ENCODE measurements around the gene AZIN2. TPM values are rescaled to one million over a fixed set of nuclear protein-coding genes. Genes with fewer than 3 reads are reported as not detected.

Gene AZIN2
- total RNA-seq, 1 experiment from 2014 or later, result 0.39 TPM

DNA sequence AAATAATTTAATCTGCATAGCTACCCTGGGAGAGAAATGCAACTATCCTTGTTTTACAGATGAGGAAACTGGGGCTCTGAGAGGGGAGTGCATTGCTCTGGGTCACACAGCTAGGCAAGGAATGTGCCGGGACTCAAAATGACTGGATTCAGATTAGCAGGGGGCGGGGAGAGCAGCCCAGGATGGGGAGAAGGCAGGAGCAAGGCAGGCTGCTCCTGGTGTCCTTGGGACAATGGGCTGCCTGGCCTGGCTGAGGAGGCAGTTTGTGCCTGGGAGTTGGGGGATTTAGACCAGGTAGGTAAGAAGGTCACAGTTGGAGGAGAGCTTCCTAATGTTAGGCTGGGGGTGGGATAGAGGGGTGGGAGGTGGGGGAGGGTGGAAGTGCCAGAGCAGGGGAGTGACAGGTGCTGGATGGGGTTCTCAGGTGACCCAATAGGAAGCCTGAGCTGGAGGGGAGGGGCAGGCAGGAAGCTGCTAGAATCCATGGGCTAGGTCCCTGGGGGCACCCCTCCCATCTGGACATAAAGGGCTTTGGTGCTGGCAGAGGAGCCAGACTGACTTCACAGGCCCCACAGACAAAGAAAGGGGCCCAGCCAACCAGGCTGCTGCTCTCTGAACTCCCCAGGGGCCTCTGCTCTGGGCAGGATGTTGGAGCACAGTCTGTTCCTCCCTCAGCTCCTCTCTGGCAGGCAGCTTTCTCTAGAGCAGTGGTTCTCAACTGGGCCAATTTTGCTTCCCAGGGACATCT is 71.9 kb downstream of the AZIN2 start:
- no peak overlapping the region for H3K56ac ChIP-seq (ENCODE audit: insufficient read length, low read depth, low read length)
- Mint-ChIP-seq H3K4me1 (peaks cover 46 to 50% of the 10 kb centered on the region in 2 experiments), H3K27me3 (ENCODE audit: low read depth) (no peaks in the 10 kb centered on the region; the same call in 1 of the 2 replicates), H3K27ac (peak overlapping the region; percentile 95 to 98 (median 97)), H3K9me3 (no peaks in the 10 kb centered on the region), H3K36me3 (ENCODE audit: insufficient read depth in 1 of 3, low read depth in 3 of 3) (peaks cover 0 to 18% (median 10%) of the 10 kb centered on the region in 3 experiments; a peak in 5 of 7 replicates), H3K4me3 (peak overlapping the region; percentile 4 to 67; a peak in 2 of 5 replicates)
- no peak overlapping the region for H3K4me2 ChIP-seq (ENCODE audit: insufficient read depth, insufficient read length, low read length)
- H2BK5ac ChIP-seq (ENCODE audit: insufficient read length, low read length), result no peak overlapping the region
- H3T11ph ChIP-seq (ENCODE audit: low read length), result no peak overlapping the region
- no peak overlapping the region for H2BK120ac ChIP-seq (ENCODE audit: low read depth, low read length, poor library complexity, severe bottlenecking)
- H2BK15ac ChIP-seq (ENCODE audit: low read depth, low read length), result no peak overlapping the region
- peak overlapping the region; percentile 16 for H3K27ac ChIP-seq (ENCODE audit: insufficient read length, low read depth, low read length)
- H4K20me1 ChIP-seq (ENCODE audit: control insufficient read depth, insufficient read depth, insufficient read length), result no peaks in the 10 kb centered on the region
- H3K23me2 ChIP-seq (ENCODE audit: insufficient read length, low read depth, low read length, poor library complexity, severe bottlenecking), result no peaks in the 10 kb centered on the region
- peak overlapping the region; percentile 85 for H2BK20ac ChIP-seq (ENCODE audit: low read depth, low read length, poor library complexity, severe bottlenecking)
- no peaks in the 10 kb centered on the region for H3K79me2 ChIP-seq (ENCODE audit: insufficient read depth, low read length)
- no peak overlapping the region for H3K18ac ChIP-seq (ENCODE audit: insufficient read length, low read depth, low read length)
- no peak overlapping the region for H3K9ac ChIP-seq (ENCODE audit: extremely low read depth, insufficient read length, low read length)
- no peak overlapping the region for H3K4ac ChIP-seq (ENCODE audit: low read depth, low read length)
- H4K5ac ChIP-seq (ENCODE audit: insufficient read length, low read depth, low read length), result no peak overlapping the region
- H3K4me1 ChIP-seq (ENCODE audit: insufficient read depth, low read length), result peaks cover 9% of the 10 kb centered on the region; the same call in 1 of the 2 replicates
- peak; percentile 96 for DNase-seq
- no peak overlapping the region for H3K14ac ChIP-seq (ENCODE audit: insufficient read depth, low read length)
- no peak overlapping the region for H2BK12ac ChIP-seq (ENCODE audit: insufficient read length, low read depth, low read length)
- no CpG with 5 or more reads among the region's 2 CpGs for WGBS (ENCODE audit: extremely low coverage, insufficient read length, low lambda C conversion rate)
- no peak overlapping the region for H2AK5ac ChIP-seq (ENCODE audit: insufficient read length, low read length)
- no peaks in the 10 kb centered on the region for H3K79me1 ChIP-seq (ENCODE audit: insufficient read depth, low read depth, low read length, poor library complexity, severe bottlenecking)
- no peak overlapping the region for H4K91ac ChIP-seq (ENCODE audit: insufficient read length, low read depth, low read length)
- no peaks in the 10 kb centered on the region for H3K9me3 ChIP-seq (ENCODE audit: control insufficient read depth, low read depth, low read length)
- no peak for TF ChIP-seq CTCF (conservative IDR thresholded peaks at IDR 0.05)
- no peak overlapping the region for H3K23ac ChIP-seq (ENCODE audit: insufficient read length, low read depth, low read length)
- H4K8ac ChIP-seq (replicated peaks; ENCODE audit: insufficient read length, low read depth, low read length), result no peak overlapping the region
- H3K27me3 ChIP-seq (ENCODE audit: insufficient read depth, low read length), result no peaks in the 10 kb centered on the region
- H2AFZ ChIP-seq (ENCODE audit: low read length), result no peak overlapping the region

Data from H9 (cell line).